AG04449 (cell line): Measurements from ENCODE around the gene IL4I1.
"Not testable (repeated sequence)": the region's sequence is repeated elsewhere in the genome, so short reads cannot be mapped to it uniquely, and the experiment has no call there.

Experiments
- CTCF ChIA-PET: fragments of 350-600 bp; formaldehyde crosslinking; extraction: SDS; loops from one replicate; lab custom pipeline; 2021; ENCODE audit warnings: antibody characterized with exemption; lab: Yijun Ruan, JAX
- POLR2A ChIA-PET: fragments of 400-600, 350-600 bp; formaldehyde crosslinking; extraction: SDS; loops from one replicate; lab custom pipeline; 2020; ENCODE audit warnings: antibody characterized with exemption, inconsistent platforms; lab: Yijun Ruan, JAX
- DNase-seq: peaks from one replicate; pipeline ENCODE4 v3.0.0-alpha.2; 2010; ENCODE audit warnings: low read depth, low spot score
- H3K4me3 ChIP-seq: 2 replicates; pipeline ENCODE4 v1.5.1; 2011; ENCODE audit warnings: low read depth, mild to moderate bottlenecking, control low read depth, low read length
- TF ChIP-seq, protein P1 (sequence below): IDR thresholded peaks from one replicate; pipeline ENCODE4 v1.5.1; 2011; ENCODE audit warnings: mild to moderate bottlenecking, moderate library complexity, low read length, control low read depth, inconsistent platforms; ENCODE audit not compliant: insufficient read depth; ENCODE audit errors: missing control alignments

The IL4I1 gene

DNA sequence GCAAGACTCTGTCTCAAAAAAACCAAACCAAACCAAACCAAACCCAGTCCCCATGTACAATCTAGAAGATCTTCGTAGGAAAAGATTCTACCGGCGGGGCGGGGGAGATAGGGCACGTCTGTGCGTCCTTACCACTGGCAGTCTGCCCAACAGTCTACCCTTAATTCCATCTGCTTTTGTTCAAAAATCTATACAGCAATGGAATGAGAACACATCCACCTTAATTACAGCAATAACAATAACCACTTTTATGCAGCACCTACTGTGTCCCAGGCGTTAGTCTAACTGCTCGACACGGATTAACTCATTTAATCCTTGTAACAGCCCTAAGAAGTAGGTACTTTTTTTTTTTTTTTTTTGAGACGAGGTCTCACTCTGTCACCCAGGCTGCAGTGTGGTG lies 29.8 kb upstream of the IL4I1 start:
- POLR2A ChIA-PET = no interaction called here
- CTCF ChIA-PET = interaction anchor here (1.1 to 3.6 kb wide), 4 partner anchors 11 to 209 kb away, joined by 3 to 13 read pairs (median 4); no protein-coding TSS in a partner anchor
- TF ChIP-seq, protein P1, sequence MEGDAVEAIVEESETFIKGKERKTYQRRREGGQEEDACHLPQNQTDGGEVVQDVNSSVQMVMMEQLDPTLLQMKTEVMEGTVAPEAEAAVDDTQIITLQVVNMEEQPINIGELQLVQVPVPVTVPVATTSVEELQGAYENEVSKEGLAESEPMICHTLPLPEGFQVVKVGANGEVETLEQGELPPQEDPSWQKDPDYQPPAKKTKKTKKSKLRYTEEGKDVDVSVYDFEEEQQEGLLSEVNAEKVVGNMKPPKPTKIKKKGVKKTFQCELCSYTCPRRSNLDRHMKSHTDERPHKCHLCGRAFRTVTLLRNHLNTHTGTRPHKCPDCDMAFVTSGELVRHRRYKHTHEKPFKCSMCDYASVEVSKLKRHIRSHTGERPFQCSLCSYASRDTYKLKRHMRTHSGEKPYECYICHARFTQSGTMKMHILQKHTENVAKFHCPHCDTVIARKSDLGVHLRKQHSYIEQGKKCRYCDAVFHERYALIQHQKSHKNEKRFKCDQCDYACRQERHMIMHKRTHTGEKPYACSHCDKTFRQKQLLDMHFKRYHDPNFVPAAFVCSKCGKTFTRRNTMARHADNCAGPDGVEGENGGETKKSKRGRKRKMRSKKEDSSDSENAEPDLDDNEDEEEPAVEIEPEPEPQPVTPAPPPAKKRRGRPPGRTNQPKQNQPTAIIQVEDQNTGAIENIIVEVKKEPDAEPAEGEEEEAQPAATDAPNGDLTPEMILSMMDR = no peak
- H3K4me3 ChIP-seq = no peak overlapping the region
- no peak for DNase-seq

DNA sequence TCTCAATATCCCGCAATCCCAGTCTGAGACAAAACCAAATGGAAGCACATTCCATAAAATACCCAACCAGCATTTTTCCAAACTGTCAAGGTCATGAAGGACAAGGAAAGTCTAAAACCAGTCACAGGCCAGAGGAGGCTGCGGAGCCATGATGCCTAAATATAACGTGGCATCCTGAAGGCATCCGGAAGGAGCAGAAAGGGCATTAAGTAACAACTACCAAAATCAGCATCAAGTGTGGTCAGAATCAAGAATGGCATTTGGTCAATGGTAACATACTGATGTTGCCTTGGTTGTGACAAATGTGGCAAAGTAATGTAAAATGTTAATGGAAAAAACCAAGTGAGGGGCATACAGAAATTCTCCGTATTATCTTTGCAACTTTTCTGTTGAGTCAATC lies 28.8 kb upstream of the IL4I1 start:
- TF ChIP-seq, protein P1 = no peak
- no peak for DNase-seq
- POLR2A ChIA-PET = no interaction called here
- CTCF ChIA-PET = no interaction called here
- no peak overlapping the region for H3K4me3 ChIP-seq

DNA sequence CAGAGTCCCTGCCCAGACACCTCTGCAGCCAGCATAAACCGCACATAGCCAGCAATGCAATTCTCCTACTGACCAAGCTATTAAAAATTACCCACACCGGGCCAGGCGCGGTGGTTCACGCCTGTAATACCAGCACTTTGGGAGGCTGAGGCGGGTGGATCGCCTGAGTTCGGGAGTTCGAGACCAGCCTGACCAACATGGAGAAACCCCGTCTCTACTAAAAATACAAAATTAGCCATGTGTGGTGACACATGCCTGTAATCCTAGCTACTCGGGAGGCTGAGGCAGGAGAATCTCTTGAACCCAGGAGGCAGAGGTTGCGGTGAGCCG lies 28.2 kb upstream of the IL4I1 start:
- H3K4me3 ChIP-seq, DNase-seq, CTCF ChIA-PET, POLR2A ChIA-PET: not testable (repeated sequence)

DNA sequence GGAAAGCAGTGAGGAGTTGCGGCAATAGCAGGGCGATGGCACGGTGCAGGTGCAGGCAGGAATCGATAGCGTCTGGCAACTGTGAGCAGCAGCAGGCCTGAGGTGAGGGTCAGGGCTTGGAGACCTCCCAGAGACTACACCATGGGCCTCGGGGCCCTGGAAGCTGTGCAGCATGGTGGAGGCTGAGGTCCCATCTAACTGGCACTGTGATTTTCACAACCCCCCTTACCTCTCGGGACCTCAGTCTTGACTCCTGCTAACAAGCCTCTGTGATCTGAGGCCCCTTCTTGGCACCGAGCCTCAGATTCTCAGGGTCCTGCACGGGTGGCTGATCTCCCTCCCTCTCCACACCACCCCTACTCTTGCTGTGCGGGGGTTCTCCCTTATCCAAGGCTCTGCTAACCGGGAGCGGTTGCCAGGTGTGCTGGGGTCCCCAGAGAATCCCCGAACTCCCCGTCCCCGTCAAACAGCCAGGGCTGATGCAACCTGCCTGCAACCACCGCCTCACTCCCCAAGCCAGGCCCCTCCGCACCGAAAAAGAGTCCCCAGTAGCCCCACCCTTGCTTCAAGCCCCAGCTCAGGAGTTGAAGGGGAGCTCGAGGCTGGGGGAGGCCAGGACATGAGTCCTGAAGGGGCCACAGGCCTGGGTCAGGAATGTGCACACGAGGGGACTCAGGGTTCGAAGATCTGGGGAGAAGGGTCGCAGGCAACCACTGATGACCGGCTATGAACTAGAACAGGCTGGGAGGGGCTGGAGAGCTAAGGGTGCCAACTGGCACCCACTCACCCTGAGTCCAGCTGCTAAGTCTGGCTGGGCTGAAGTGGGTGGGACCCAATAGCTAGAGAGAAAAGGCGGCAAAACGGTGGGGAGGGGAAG lies 27.6 kb upstream of the IL4I1 start:
- ChIA-PET POLR2A (no interaction called here), CTCF (no interaction called here)
- DNase-seq = no peak
- TF ChIP-seq, protein P1 = no peak
- no peak overlapping the region for H3K4me3 ChIP-seq

DNA sequence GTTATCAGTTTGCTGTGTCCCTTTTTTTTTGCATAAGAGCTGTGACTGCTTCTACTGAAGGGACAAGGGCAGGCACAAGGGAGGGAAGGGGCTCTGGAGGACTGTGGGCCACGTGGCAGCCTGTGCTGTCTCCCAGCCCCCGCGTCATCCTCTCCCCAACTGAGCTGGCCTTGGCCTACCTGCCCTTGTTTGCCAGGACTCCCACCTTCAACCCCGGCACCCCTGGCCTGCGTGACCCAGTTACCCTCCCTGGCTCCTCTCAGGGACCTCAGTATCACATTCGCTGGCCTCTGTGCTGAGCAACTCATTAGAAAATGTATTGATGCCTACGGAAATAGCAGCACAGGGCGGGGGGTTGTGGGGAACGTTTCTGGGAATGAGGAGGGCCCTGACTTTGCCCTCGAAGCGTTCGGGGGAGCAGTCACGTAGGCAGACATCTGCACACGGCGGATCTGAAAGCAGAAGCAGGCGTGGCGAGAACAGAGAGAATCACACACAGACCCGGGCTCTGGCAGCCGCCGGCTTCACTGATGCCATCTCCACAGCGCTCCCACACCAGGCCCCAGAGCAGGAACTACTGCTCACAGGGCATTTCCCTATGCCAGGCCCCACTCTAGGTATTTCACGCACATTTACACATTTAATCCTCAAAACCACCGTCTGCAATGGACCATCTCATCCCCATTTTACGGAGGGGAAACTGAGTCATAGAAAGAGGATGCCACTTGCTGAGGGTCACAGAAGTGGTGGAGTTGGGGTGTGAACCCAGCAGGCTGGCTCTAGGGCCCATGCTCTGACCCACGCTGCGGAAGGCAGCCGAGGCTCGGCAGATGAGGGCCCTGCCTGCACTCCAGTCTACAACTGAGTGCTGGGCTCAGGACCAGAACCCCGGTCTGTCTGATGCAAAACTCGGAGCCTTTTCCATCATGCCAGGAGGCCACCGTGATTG lies 26.6 kb upstream of the IL4I1 start:
- TF ChIP-seq, protein P1 = no peak
- ChIA-PET CTCF (no interaction called here), POLR2A (no interaction called here)
- no peak overlapping the region for H3K4me3 ChIP-seq
- DNase-seq = no peak

DNA sequence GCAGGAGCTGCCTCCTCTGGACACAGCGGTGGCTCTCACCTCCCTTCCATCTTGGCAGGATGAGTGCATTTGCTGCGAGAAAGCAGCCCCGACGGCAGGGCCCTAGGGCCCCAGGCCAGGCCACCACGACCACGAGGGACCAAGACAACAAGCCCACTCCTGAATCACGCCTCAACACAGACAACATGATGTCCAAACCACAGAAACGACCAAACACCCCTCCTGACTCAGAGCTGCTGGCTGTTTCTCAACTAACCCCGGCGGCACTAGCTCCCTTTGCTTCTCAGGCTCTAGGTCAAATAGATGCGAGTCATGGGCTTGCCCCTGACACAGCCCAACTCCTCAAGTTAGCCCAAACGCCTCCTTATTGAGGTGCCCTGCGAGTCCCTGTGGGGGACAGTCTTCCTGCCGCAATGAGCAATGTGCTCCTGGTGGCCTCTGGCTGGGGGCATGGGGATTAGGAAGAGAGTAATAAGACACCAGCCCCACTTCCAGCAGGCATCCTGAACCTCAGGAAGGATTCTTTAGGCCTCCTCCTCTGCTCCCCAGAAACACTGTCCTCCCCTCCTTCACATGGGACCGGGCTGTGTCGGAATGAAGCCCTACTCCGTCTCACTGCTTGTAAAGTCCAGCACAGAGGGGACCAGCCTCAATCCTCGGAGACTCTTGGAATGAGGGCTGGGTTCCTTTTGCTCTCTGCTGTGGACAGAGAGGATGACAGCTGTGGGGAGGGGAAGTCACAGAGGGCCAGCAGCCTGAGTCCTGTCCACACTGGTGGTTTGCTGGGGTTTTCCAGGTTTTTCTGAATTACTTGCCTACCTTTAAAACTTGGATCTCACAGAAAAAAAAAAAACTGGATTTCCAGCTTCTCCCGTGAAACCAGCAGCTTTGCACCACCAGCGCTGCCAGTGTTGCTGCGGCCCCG lies 25.4 kb upstream of the IL4I1 start:
- POLR2A ChIA-PET = no interaction called here
- TF ChIP-seq, protein P1 = no peak
- H3K4me3 ChIP-seq = no peak overlapping the region
- DNase-seq = no peak
- CTCF ChIA-PET = interaction anchor here (1.5 kb wide), 1 partner anchor 32 kb away, joined by 3 read pairs; no protein-coding TSS in a partner anchor
